GM06990 (cell line): Measurements from ENCODE around the gene ACYP2.
"Not testable (repeated sequence)": the region's sequence is repeated elsewhere in the genome, so short reads cannot be mapped to it uniquely, and the experiment has no call there.

Experiments
- DNase-seq: peaks from one replicate; pipeline ENCODE4 v3.0.0-alpha.2; 2011; ENCODE audit not compliant: insufficient read length; ENCODE audit errors: extremely low read depth
- H3K27me3 ChIP-seq: replicated peaks from 2 replicates; pipeline ENCODE4 v1.6.0; 2011; ENCODE audit warnings: low read length; ENCODE audit not compliant: control insufficient read depth, insufficient read depth
- H3K36me3 ChIP-seq: 2 replicates; pipeline ENCODE4 v1.5.1; 2011; ENCODE audit warnings: low read length; ENCODE audit not compliant: control insufficient read depth, insufficient read depth
- H3K4me3 ChIP-seq: replicated peaks from 2 replicates; pipeline ENCODE4 v1.5.1; 2011; ENCODE audit warnings: low read depth, mild to moderate bottlenecking, control low read depth, low read length
- TF ChIP-seq, protein P1 (sequence below): IDR thresholded peaks from 2 replicates; pipeline ENCODE4 v1.5.1; 2011; ENCODE audit warnings: low read length, control low read depth, mild to moderate bottlenecking, inconsistent platforms; ENCODE audit not compliant: insufficient read depth, poor library complexity, severe bottlenecking

The ACYP2 gene

DNA sequence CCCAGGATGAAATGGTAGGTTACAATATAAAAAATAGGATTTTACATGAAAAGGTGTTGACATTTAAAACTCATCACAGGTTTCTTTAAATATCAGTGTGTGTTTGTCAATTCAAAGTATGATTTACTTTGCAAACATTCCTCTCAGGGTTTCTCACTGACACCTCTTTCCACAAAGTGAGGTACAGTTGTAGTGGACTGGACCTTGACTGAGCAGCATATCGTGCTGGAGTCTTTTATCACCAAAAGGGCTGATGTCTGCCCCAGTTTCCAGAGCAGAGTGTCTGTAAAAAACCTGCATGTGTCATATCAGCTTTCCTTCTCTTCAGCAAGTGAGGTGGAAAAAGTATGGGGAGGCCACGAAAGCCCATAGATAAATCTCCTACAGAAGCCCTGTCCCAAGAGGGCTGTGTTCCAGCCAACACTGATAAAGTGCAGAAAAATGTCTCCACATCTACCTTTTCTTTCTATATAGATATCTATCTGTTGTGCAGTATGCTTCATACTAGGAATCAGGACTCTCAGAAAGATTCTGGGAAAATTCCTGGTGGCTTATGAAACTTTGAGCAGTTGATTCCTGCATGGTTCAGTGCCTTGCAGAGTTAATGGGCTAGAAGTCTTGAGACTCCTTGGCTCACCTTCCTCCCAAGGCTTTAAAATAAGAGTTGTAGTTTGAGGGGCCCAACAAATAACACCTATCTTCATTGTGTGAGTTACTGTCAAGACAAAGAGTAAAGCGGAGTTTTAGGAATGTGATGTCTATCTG lies 6.9 kb downstream of the ACYP2 start:
- DNase-seq = no peak
- TF ChIP-seq, protein P1, sequence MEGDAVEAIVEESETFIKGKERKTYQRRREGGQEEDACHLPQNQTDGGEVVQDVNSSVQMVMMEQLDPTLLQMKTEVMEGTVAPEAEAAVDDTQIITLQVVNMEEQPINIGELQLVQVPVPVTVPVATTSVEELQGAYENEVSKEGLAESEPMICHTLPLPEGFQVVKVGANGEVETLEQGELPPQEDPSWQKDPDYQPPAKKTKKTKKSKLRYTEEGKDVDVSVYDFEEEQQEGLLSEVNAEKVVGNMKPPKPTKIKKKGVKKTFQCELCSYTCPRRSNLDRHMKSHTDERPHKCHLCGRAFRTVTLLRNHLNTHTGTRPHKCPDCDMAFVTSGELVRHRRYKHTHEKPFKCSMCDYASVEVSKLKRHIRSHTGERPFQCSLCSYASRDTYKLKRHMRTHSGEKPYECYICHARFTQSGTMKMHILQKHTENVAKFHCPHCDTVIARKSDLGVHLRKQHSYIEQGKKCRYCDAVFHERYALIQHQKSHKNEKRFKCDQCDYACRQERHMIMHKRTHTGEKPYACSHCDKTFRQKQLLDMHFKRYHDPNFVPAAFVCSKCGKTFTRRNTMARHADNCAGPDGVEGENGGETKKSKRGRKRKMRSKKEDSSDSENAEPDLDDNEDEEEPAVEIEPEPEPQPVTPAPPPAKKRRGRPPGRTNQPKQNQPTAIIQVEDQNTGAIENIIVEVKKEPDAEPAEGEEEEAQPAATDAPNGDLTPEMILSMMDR = no peak
- Histone ChIP-seq H3K27me3 (no peaks in the 10 kb centered on the region), H3K36me3 (no peaks in the 10 kb centered on the region), H3K4me3 (no peak overlapping the region)

- no peak for DNase-seq
- TF ChIP-seq, protein P1 = no peak
- H3K27me3 ChIP-seq = no peaks in the 10 kb centered on the region
- H3K4me3 ChIP-seq = no peak overlapping the region
- no peaks in the 10 kb centered on the region for H3K36me3 ChIP-seq
Measured at GRCh38 chr2:54122939-54123338, 7.5 kb downstream of the ACYP2 start.

- DNase-seq, H3K27me3 ChIP-seq, H3K36me3 ChIP-seq, H3K4me3 ChIP-seq: not testable (repeated sequence)
Measured at GRCh38 chr2:54127174-54127573, 11.8 kb downstream of the ACYP2 start.

DNA sequence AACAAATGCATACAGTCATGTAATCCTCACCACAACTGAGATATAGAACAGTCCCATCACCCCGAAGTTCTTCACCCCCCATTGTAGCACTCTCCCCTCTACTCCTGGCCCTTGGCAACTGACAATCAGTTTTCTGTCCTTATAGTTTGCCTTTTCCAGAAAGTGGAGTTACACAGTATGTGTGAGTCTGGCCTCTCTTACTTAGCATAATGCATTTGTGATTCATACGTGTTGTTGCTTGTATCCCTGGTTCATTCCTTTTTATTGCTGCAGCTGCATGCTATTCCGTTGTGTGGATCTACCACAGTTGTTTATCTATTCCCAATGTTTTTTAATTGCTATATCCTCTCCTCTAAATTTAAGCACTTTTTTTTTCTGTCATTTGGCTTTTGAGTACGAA lies 17.6 kb downstream of the ACYP2 start:
- TF ChIP-seq, protein P1 = no peak
- Histone ChIP-seq H3K27me3 (no peaks in the 10 kb centered on the region), H3K4me3 (no peak overlapping the region), H3K36me3 (no peaks in the 10 kb centered on the region)
- no peak for DNase-seq

GRCh38 chr2:54139210-54139609 lies 23.8 kb downstream of the ACYP2 start:
- Histone ChIP-seq H3K4me3 (no peak overlapping the region), H3K36me3 (no peaks in the 10 kb centered on the region), H3K27me3 (no peaks in the 10 kb centered on the region)
- DNase-seq = no peak
- TF ChIP-seq, protein P1 = no peak

DNA sequence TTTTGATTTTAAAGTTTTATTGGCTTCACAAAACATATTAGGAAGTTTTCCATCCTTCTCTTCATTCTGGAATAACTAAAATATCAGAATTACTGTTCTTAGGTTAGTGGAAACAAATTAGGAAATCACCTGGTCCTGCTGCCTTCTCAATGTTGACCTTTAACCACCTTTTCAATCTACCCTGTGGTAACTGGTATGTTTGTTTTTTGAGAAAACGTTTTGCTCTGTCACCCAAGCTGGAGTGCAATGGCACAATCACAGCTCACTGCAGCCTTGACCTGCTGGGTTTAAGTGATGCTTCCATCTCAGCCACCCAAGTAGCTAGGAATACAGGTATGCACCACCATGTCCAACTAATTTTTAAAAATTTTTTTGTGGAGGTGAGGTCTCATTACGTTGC lies 28.4 kb downstream of the ACYP2 start:
- no peak overlapping the region for H3K4me3 ChIP-seq
- no peaks in the 10 kb centered on the region for H3K27me3 ChIP-seq
- TF ChIP-seq, protein P1 = no peak
- H3K36me3 ChIP-seq = no peaks in the 10 kb centered on the region
- DNase-seq = no peak
